PC-9 (cell line): Measurements from ENCODE around the gene B3GAT1. TPM values are rescaled to one million over a fixed set of nuclear protein-coding genes. Genes with fewer than 3 reads are reported as not detected.

Source experiments
- BruUV-seq: library from RNA; stranded (reverse); fragments of 400-500 nt; replicated peaks from 2 replicates; lab custom pipeline; 2021; lab: Mats Ljungman, UMichigan
- CTCF ChIA-PET: fragments of 300-600 bp; sonication (Branson Sonifier 250); formaldehyde crosslinking; loops from one replicate; lab custom pipeline; 2022; ENCODE audit warnings: antibody characterized with exemption; lab: Charles Lee
- POLR2A ChIA-PET: fragments of 300-600 bp; sonication (Branson Sonifier 250); formaldehyde crosslinking; loops from one replicate; lab custom pipeline; 2022; ENCODE audit warnings: antibody characterized with exemption; ENCODE audit not compliant: unreplicated experiment; lab: Charles Lee
- DNase-seq, 2 experiments: peaks; one replicate each; pipeline versions ENCODE4 v3.0.0 to v3.0.0-alpha.2; 2015 to 2022; ENCODE audit warnings: mixed read lengths in 1 of 2
- H2AFZ ChIP-seq: fragments of 200-600 bp; sonication (generic); 2 replicates; pipeline ENCODE4 v1.8.1; 2017; ENCODE audit warnings: antibody characterized with exemption
- H3F3A ChIP-seq: fragments of 200-600 bp; sonication (generic); 2 replicates; pipeline ENCODE4 v1.8.1; 2017; ENCODE audit warnings: antibody characterized with exemption, mild to moderate bottlenecking, low read depth; ENCODE audit not compliant: insufficient read depth
- H3K27ac ChIP-seq: fragments of 200-600 bp; sonication (generic); 2 replicates; pipeline ENCODE4 v1.6.1; 2016; ENCODE audit warnings: mixed run types
- H3K27me3 ChIP-seq: fragments of 200-600 bp; sonication (generic); 2 replicates; pipeline ENCODE4 v1.6.1; 2016; ENCODE audit warnings: low read depth, mixed run types; ENCODE audit not compliant: insufficient read depth
- H3K36me3 ChIP-seq: fragments of 200-600 bp; sonication (generic); 2 replicates; pipeline ENCODE4 v1.6.1; 2016; ENCODE audit warnings: low read depth, mixed run types
- H3K4me1 ChIP-seq: fragments of 200-600 bp; sonication (generic); replicated peaks from 2 replicates; pipeline ENCODE4 v1.6.1; 2016; ENCODE audit warnings: mixed run types; ENCODE audit not compliant: insufficient read depth
- H3K4me2 ChIP-seq: fragments of 200-600 bp; sonication (generic); 2 replicates; pipeline ENCODE4 v1.6.1; 2017; ENCODE audit warnings: mixed run types
- H3K4me3 ChIP-seq: fragments of 200-600 bp; sonication (generic); 2 replicates; pipeline ENCODE4 v1.6.1; 2016; ENCODE audit warnings: mixed run types
- H3K79me2 ChIP-seq: fragments of 200-600 bp; sonication (generic); 2 replicates; pipeline ENCODE4 v1.6.1; 2017; ENCODE audit warnings: low read depth, mixed run types
- H3K9me2 ChIP-seq: fragments of 200-600 bp; sonication (generic); 2 replicates; pipeline ENCODE4 v1.8.1; 2017; ENCODE audit warnings: mild to moderate bottlenecking; ENCODE audit not compliant: insufficient read depth
- H3K9me3 ChIP-seq: fragments of 200-600 bp; sonication (generic); 2 replicates; pipeline ENCODE4 v1.8.1; 2016; ENCODE audit warnings: low read depth; ENCODE audit not compliant: insufficient read depth
- H4K20me1 ChIP-seq: fragments of 200-600 bp; sonication (generic); 2 replicates; pipeline ENCODE4 v1.8.1; 2017; ENCODE audit not compliant: insufficient read depth
- CTCF ChIP-seq: fragments of 200-600 bp; sonication (generic); conservative IDR thresholded peaks from 2 replicates; pipeline ENCODE4 v1.6.1; 2017; ENCODE audit warnings: mixed run types, antibody characterized with exemption, mild to moderate bottlenecking, moderate library complexity
- EZH2 ChIP-seq: fragments of 200-600 bp; sonication (generic); IDR thresholded peaks from 2 replicates; pipeline ENCODE4 v1.8.0; 2017; ENCODE audit warnings: antibody characterized with exemption, low read depth
- intact Hi-C: fragments of 100-400 bp; cut with micrococcal nuclease; formaldehyde crosslinking; loops from one replicate; pipeline ENCODE4 v1.10.0; 2022; ENCODE audit not compliant: unreplicated experiment
- total RNA-seq: library from RNA; stranded (reverse); gene quantifications from 2 replicates; pipeline ENCODE4 v1.2.3, GENCODE V29; 2021

B3GAT1 gene
- total RNA-seq, 1 experiment from 2014 or later: not detected

- H3K4me2 ChIP-seq: no peak overlapping the region
- no peaks in the 10 kb centered on the region for H3K9me2 ChIP-seq
- intact Hi-C loops: no loop called here
- peaks cover 5% of the 10 kb centered on the region; the same call in 1 of the 2 replicates for H3K4me1 ChIP-seq
- ChIA-PET POLR2A (no interaction called here), CTCF (no interaction called here)
- no peak overlapping the region for H3K27ac ChIP-seq
- H3K79me2 ChIP-seq: no peaks in the 10 kb centered on the region
- H3K36me3 ChIP-seq: no peaks in the 10 kb centered on the region; the same call in 1 of the 2 replicates
- no peaks in the 10 kb centered on the region for H3K9me3 ChIP-seq
- H3K4me3 ChIP-seq: no peak overlapping the region
- H3F3A ChIP-seq: no peaks in the 10 kb centered on the region
- TF ChIP-seq EZH2: no peak
- no peaks in the 10 kb centered on the region for H3K27me3 ChIP-seq
- H4K20me1 ChIP-seq: no peaks in the 10 kb centered on the region
- DNase-seq: no peak
- no TSS peak for BruUV-seq
- H2AFZ ChIP-seq: no peak overlapping the region
Observed at GRCh38 chr11:134357545-134357839, 54.5 kb downstream of the B3GAT1 start.

- no TSS peak for BruUV-seq
- CTCF ChIA-PET: no interaction called here
Observed at GRCh38 chr11:134356656-134357544, 55.1 kb downstream of the B3GAT1 start.

GRCh38 chr11:134355656-134356055 is 56.4 kb downstream of the B3GAT1 start:
- no peak for TF ChIP-seq EZH2
- TF ChIP-seq CTCF: no peak
- Histone ChIP-seq H3K4me1 (peaks cover 5% of the 10 kb centered on the region; the same call in 1 of the 2 replicates), H4K20me1 (no peaks in the 10 kb centered on the region), H3K4me3 (no peak overlapping the region), H3K27ac (no peak overlapping the region), H3K4me2 (no peak overlapping the region), H3K27me3 (no peaks in the 10 kb centered on the region), H3K36me3 (no peaks in the 10 kb centered on the region; the same call in 1 of the 2 replicates), H3K9me3 (no peaks in the 10 kb centered on the region), H3F3A (no peaks in the 10 kb centered on the region; the same call in 1 of the 2 replicates), H3K79me2 (no peaks in the 10 kb centered on the region), H3K9me2 (no peaks in the 10 kb centered on the region), H2AFZ (no peak overlapping the region)
- CTCF ChIA-PET: no interaction called here
- intact Hi-C loops: no loop called here
- BruUV-seq: no TSS peak
- POLR2A ChIA-PET: no interaction called here
- no peak for DNase-seq

More at GRCh38 chr11:134356656-134357544, 55.1 kb downstream of the B3GAT1 start:
- DNase-seq: no peak
- peaks cover 5% of the 10 kb centered on the region; the same call in 1 of the 2 replicates for H3K4me1 ChIP-seq
- no peaks in the 10 kb centered on the region for H3K9me3 ChIP-seq
- TF ChIP-seq EZH2: no peak
- no peak for TF ChIP-seq CTCF
- no peaks in the 10 kb centered on the region for H4K20me1 ChIP-seq
- POLR2A ChIA-PET: no interaction called here
- no peaks in the 10 kb centered on the region; the same call in 1 of the 2 replicates for H3K36me3 ChIP-seq
- no peak overlapping the region for H3K27ac ChIP-seq
- H3K4me2 ChIP-seq: no peak overlapping the region
- H3K4me3 ChIP-seq: no peak overlapping the region
- no peaks in the 10 kb centered on the region; the same call in 1 of the 2 replicates for H3F3A ChIP-seq
- intact Hi-C loops: no loop called here
- H2AFZ ChIP-seq: no peak overlapping the region
- H3K9me2 ChIP-seq: no peaks in the 10 kb centered on the region
- no peaks in the 10 kb centered on the region for H3K27me3 ChIP-seq
- no peaks in the 10 kb centered on the region for H3K79me2 ChIP-seq
